ENCODE measurements around the gene SERAC1. TPM values are rescaled to one million over a fixed set of nuclear protein-coding genes. Genes with fewer than 3 reads are reported as not detected.
"Not testable (repeated sequence)": the region's sequence is repeated elsewhere in the genome, so short reads cannot be mapped to it uniquely, and the experiment has no call there.

Gene SERAC1
- total RNA-seq, 2 donors from 2014 or later = 4.3 to 6.4 TPM

- Mint-ChIP-seq H3K27me3 (no peaks in the 10 kb centered on the region), H3K4me3 (no peak overlapping the region), H3K36me3 (ENCODE audit: low read depth) (peaks cover 49% of the 10 kb centered on the region), H3K9me3 (no peaks in the 10 kb centered on the region), H3K4me1 (peaks cover 6% of the 10 kb centered on the region), H3K27ac (no peak overlapping the region)
- ATAC-seq (replicated peaks) = peak; percentile 92
These were observed 17.8 kb upstream of the SERAC1 start for GRCh38 chr6:158185729-158186456.

DNA sequence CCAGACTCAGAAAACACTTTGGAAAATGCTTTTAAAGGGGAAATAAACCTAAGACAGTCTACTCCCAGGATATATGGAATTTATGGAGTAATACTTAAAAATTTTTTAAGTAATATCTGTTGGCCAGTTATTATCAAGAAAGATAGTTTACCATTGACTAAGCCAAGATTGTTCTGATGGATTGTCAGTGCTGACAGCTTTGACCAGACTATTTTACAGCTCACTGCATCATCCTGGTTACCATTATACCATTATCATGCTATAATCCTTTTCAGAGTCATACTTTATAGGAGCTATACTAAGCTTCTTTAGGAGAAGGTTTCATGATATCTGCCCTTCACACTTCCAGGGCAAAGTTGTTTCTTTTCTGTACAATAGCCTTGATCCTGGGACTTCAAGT is 16.5 kb upstream of the SERAC1 start:
- H3K4me1 Mint-ChIP-seq = peaks cover 10% of the 10 kb centered on the region
- H3K4me3 Mint-ChIP-seq = no peak overlapping the region

GRCh38 chr6:158183174-158183972 is 15.3 kb upstream of the SERAC1 start:
- peaks cover 55% of the 10 kb centered on the region for H3K36me3 Mint-ChIP-seq (ENCODE audit: low read depth)
- peak; percentile 20 for ATAC-seq (replicated peaks)
- H3K9me3 Mint-ChIP-seq, H3K27ac Mint-ChIP-seq, H3K27me3 Mint-ChIP-seq: not testable (repeated sequence)
- peaks cover 10% of the 10 kb centered on the region for H3K4me1 Mint-ChIP-seq
- H3K4me3 Mint-ChIP-seq = peak overlapping the region; percentile 25

More for the DNA sequence above, 16.5 kb upstream of the SERAC1 start:
- Mint-ChIP-seq H3K27ac (no peak overlapping the region), H3K9me3 (no peaks in the 10 kb centered on the region), H3K36me3 (ENCODE audit: low read depth) (peaks cover 55% of the 10 kb centered on the region), H3K27me3 (no peaks in the 10 kb centered on the region)
- ATAC-seq (replicated peaks) = no peak

GRCh38 chr6:158177712-158178111 is 9.7 kb upstream of the SERAC1 start:
- not testable (repeated sequence) for H3K4me3 Mint-ChIP-seq; H3K4me1 Mint-ChIP-seq; H3K9me3 Mint-ChIP-seq; H3K27me3 Mint-ChIP-seq; H3K27ac Mint-ChIP-seq; ATAC-seq (replicated peaks)
- H3K36me3 Mint-ChIP-seq (ENCODE audit: low read depth) = peaks cover 27% of the 10 kb centered on the region

DNA sequence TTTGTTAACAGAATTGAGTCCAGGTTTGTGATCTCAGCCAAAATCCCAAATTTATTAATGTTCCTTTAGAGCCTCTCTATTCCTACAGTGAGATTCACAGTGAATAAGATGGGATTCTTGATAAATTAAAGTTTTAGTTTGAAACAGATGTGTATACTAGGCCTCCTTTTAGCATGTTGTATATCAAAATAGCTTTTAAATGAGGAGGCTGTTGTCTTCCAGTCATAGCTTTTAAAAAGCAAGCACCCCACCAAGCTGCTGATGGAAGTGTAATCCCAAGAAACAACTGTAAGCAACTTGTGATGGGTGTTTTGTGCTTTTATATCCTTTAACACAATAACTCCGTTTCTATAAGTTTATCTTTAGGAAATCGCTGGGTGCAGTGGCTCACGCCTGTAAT is 7.0 kb upstream of the SERAC1 start:
- ATAC-seq (replicated peaks) = no peak
- peaks cover 22% of the 10 kb centered on the region for H3K36me3 Mint-ChIP-seq (ENCODE audit: low read depth)
- H3K4me1 Mint-ChIP-seq = peaks cover 4% of the 10 kb centered on the region

GRCh38 chr6:158174514-158174913 is 6.5 kb upstream of the SERAC1 start:
- H3K36me3 Mint-ChIP-seq (ENCODE audit: low read depth) = peaks cover 22% of the 10 kb centered on the region
- H3K27me3 Mint-ChIP-seq = no peaks in the 10 kb centered on the region

More for the DNA sequence above, 7.0 kb upstream of the SERAC1 start:
- no peak overlapping the region for H3K27ac Mint-ChIP-seq
- H3K4me3 Mint-ChIP-seq = no peak overlapping the region
- H3K9me3 Mint-ChIP-seq = no peaks in the 10 kb centered on the region
- no peaks in the 10 kb centered on the region for H3K27me3 Mint-ChIP-seq

DNA sequence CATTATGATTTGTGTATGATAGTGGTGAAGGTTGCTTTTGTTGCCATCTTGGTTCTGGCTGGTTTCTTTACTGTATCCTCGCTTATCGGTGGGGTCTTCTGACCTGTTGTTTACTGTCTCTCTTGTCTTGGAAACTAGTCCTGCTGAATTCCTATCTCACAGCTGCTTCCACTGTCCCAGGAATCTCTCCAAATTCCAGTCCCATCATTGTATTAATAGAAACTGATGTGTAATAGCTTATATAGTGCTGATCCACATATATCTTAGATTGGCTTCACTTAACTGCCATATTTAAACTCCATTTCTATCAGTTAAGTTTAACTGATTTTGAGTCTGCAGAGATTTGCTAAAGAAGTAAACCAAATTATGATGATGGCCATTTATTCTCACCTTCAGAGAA is 6.0 kb upstream of the SERAC1 start:
- no peaks in the 10 kb centered on the region for H3K9me3 Mint-ChIP-seq
- peaks cover 4% of the 10 kb centered on the region for H3K4me1 Mint-ChIP-seq
- H3K27ac Mint-ChIP-seq = no peak overlapping the region
- H3K36me3 Mint-ChIP-seq (ENCODE audit: low read depth) = peaks cover 22% of the 10 kb centered on the region
- no peak overlapping the region for H3K4me3 Mint-ChIP-seq
- ATAC-seq (replicated peaks) = no peak
- no peaks in the 10 kb centered on the region for H3K27me3 Mint-ChIP-seq

More at GRCh38 chr6:158174514-158174913, 6.5 kb upstream of the SERAC1 start:
- peaks cover 4% of the 10 kb centered on the region for H3K4me1 Mint-ChIP-seq
- no peak overlapping the region for H3K27ac Mint-ChIP-seq
- H3K9me3 Mint-ChIP-seq = no peaks in the 10 kb centered on the region
- ATAC-seq (replicated peaks) = no peak
- H3K4me3 Mint-ChIP-seq = no peak overlapping the region

GRCh38 chr6:158172001-158172400 is 3.9 kb upstream of the SERAC1 start:
- no peak overlapping the region for H3K4me3 Mint-ChIP-seq
- no peaks in the 10 kb centered on the region for H3K9me3 Mint-ChIP-seq
- H3K4me1 Mint-ChIP-seq = peaks cover 5% of the 10 kb centered on the region
- H3K36me3 Mint-ChIP-seq (ENCODE audit: low read depth) = peaks cover 22% of the 10 kb centered on the region
- no peak for ATAC-seq (replicated peaks)
- no peak overlapping the region for H3K27ac Mint-ChIP-seq
- no peaks in the 10 kb centered on the region for H3K27me3 Mint-ChIP-seq

DNA sequence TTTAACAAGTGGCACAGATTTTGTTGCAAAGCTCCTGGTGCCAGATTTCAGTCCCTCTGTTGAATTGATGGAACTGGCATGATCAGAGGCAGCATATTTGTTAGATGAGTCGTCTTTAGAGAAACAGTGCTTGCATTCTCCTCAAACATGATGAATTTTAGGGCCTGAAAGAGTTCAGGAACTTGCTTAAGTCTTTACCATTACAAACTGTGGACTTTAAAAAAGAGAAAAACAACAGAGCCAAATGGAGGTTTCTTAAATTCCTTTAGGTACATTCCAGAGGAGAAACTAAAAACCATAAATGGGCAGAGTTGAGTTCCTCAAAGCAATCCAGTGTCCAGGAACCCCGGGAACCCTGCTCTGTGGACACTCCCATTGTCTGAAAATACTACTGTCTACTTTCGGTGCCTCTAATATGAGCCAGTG is 2.6 kb upstream of the SERAC1 start:
- Mint-ChIP-seq H3K27ac (no peak overlapping the region), H3K4me3 (no peak overlapping the region), H3K9me3 (no peaks in the 10 kb centered on the region), H3K4me1 (peaks cover 13% of the 10 kb centered on the region), H3K36me3 (ENCODE audit: low read depth) (peaks cover 22% of the 10 kb centered on the region), H3K27me3 (no peaks in the 10 kb centered on the region)
- ATAC-seq (replicated peaks) = no peak

DNA sequence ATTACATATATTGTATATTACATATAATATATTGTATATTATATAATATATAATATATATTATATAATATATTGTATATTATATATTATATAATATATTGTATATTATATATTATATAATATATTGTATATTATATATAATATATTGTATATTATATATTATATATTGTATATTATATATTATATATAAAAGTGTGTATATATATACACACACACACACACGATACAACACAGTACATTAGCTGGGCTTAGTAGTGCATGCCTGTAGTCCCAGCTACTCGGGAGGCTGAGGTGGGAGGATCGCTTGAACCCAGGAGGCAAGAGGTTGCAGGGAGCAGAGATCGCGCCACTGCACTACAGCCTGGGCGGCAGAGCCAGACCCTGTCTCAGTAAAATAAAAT is 1.6 kb upstream of the SERAC1 start:
- peaks cover 20% of the 10 kb centered on the region for H3K4me1 Mint-ChIP-seq
- not testable (repeated sequence) for H3K27me3 Mint-ChIP-seq; H3K9me3 Mint-ChIP-seq; H3K27ac Mint-ChIP-seq; H3K4me3 Mint-ChIP-seq; ATAC-seq (replicated peaks)
- H3K36me3 Mint-ChIP-seq (ENCODE audit: low read depth) = peaks cover 22% of the 10 kb centered on the region

- H3K36me3 Mint-ChIP-seq (ENCODE audit: low read depth) = no peaks in the 10 kb centered on the region
- no peak for ATAC-seq (replicated peaks)
- H3K4me3 Mint-ChIP-seq = no peak overlapping the region
- H3K9me3 Mint-ChIP-seq = no peaks in the 10 kb centered on the region
- H3K4me1 Mint-ChIP-seq = peaks cover 18% of the 10 kb centered on the region
- H3K27ac Mint-ChIP-seq = no peak overlapping the region
- no peaks in the 10 kb centered on the region for H3K27me3 Mint-ChIP-seq
These were observed 2.1 kb downstream of the SERAC1 start for GRCh38 chr6:158165919-158166416.

DNA sequence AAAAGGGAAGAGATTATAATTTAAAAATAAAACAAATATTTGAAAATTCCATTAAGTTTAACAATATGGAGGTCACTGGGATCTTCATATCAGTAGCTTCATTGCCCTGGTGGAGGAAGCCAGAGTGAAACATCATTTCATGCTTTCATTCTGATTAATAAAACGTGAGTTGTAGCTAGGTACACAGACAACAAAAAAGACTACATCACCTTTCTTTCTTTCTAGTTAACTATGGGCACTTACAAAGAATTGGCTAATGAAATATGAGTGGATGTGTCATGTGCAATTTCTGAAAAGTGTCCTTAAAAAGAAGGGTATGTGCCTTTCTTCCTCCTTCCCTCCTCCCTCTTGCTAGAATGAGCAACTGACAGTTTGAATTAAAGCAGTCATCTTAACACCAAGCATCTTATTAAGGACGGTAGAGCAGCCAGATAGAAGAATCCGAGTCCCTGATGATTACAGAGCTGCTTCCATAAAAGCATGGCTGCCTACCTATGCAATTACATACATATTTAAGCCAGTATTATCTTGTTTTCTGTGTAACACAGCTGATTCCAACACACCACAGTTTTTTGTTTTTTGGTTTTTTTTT is 3.4 kb downstream of the SERAC1 start:
- peak; percentile 4 for ATAC-seq (replicated peaks)
- Mint-ChIP-seq H3K4me1 (peaks cover 18% of the 10 kb centered on the region), H3K9me3 (no peaks in the 10 kb centered on the region), H3K36me3 (ENCODE audit: low read depth) (no peaks in the 10 kb centered on the region), H3K27me3 (no peaks in the 10 kb centered on the region), H3K4me3 (peak overlapping the region; percentile 6), H3K27ac (no peak overlapping the region)

DNA sequence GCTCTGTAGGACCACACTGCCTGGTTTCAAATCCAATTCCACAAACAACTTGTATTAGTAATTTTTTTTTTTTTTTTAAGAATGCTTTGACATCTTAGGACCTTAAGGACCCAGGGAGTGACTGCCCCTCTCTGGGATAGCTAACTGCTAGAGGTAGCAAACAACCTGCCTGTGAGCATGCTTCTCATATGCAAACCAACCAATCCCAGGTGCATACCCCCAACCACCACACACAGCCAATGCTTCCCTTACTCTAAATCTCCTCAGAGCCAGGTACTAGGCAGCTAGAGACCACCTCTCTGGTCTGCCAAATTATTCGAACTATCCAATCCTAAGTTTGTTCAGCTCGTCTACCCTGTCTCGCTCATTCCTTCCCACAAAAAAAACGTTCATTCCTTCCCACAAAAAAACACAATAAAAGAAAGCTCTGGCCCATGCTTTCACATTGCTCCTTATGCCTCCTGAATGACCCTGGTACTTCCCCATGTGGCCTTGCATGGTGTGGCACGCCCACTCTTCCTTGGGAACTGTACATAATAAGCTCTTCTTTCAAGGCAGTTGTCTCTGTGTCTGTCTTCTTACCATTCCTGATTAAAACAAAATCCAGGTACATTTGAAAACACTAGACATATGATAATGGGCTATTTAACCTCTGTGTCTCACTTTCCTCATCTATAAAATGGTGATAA is 6.4 kb downstream of the SERAC1 start:
- Mint-ChIP-seq H3K4me1 (peaks cover 14% of the 10 kb centered on the region), H3K27ac (no peak overlapping the region), H3K4me3 (no peak overlapping the region), H3K36me3 (ENCODE audit: low read depth) (peaks cover 10% of the 10 kb centered on the region), H3K9me3 (no peaks in the 10 kb centered on the region), H3K27me3 (no peaks in the 10 kb centered on the region)
- no peak for ATAC-seq (replicated peaks)

GRCh38 chr6:158160932-158161539 is 7.0 kb downstream of the SERAC1 start:
- Mint-ChIP-seq H3K36me3 (ENCODE audit: low read depth) (peaks cover 14% of the 10 kb centered on the region), H3K4me1 (peaks cover 12% of the 10 kb centered on the region)
- ATAC-seq (replicated peaks) = no peak

More at GRCh38 chr6:158160932-158161539, 7.0 kb downstream of the SERAC1 start:
- no peak overlapping the region for H3K4me3 Mint-ChIP-seq
- H3K27ac Mint-ChIP-seq = no peak overlapping the region
- H3K9me3 Mint-ChIP-seq = no peaks in the 10 kb centered on the region
- H3K27me3 Mint-ChIP-seq = no peaks in the 10 kb centered on the region

All from activated T-helper 17 cell treated with anti-CD3 and anti-CD28 coated beads, Interleukin-2, amount 50 U/mL, for 72 hours (primary cell).